HepG2 (cell line): Measurements from ENCODE around the gene MFNG. TPM values are rescaled to one million over a fixed set of nuclear protein-coding genes. Genes with fewer than 3 reads are reported as not detected.

ENCODE experiments used
- AKNA ChIP-seq: sonication (generic); formaldehyde crosslinking; IDR thresholded peaks from 2 replicates; pipeline ENCODE4 v1.4.0; 2020; ENCODE audit warnings: missing genetic modification reagents, borderline replicate concordance
- CAMTA2 ChIP-seq: sonication (generic); formaldehyde crosslinking; IDR thresholded peaks from 2 replicates; pipeline ENCODE4 v1.4.0; 2020; ENCODE audit warnings: mild to moderate bottlenecking, missing genetic modification reagents, borderline replicate concordance
- EEA1 ChIP-seq: sonication (generic); formaldehyde crosslinking; IDR thresholded peaks from 2 replicates; pipeline ENCODE4 v1.5.1; 2020; ENCODE audit warnings: mild to moderate bottlenecking, missing genetic modification reagents, borderline replicate concordance
- FOXO1 ChIP-seq: sonication (generic); formaldehyde crosslinking; IDR thresholded peaks from 2 replicates; pipeline ENCODE4 v1.4.0; 2020; ENCODE audit warnings: missing genetic modification reagents
- GLMP ChIP-seq: sonication (generic); formaldehyde crosslinking; IDR thresholded peaks from 2 replicates; pipeline ENCODE4 v1.9.0; 2021; ENCODE audit warnings: missing genetic modification reagents, mild to moderate bottlenecking, borderline replicate concordance
- HIC2 ChIP-seq: sonication (generic); formaldehyde crosslinking; IDR thresholded peaks from 2 replicates; pipeline ENCODE4 v1.9.0; 2022; ENCODE audit warnings: low read depth, missing genetic modification reagents
- HNRNPK ChIP-seq: fragments of 200-400 bp; formaldehyde crosslinking; IDR thresholded peaks from 2 replicates; pipeline ENCODE4 v1.6.1; 2018; ENCODE audit warnings: low read length, low read depth, moderate library complexity, mild to moderate bottlenecking; ENCODE audit not compliant: poor library complexity, severe bottlenecking
- MAFF ChIP-seq: IDR thresholded peaks from 2 replicates; pipeline ENCODE4 v1.6.1; 2011; ENCODE audit warnings: low read depth, low read length, improper control_type of control experiment
- MTF1 ChIP-seq: sonication (generic); formaldehyde crosslinking; IDR thresholded peaks from 2 replicates; pipeline ENCODE4 v1.5.0; 2020; ENCODE audit warnings: missing genetic modification reagents
- NR2F1 ChIP-seq, 2 experiments: fragments of 450-650 bp in 1 of 2; formaldehyde crosslinking in 1 of 2; IDR thresholded peaks; 2 replicates each; pipeline versions ENCODE4 v1.5.0 to v1.6.1; 2016 to 2020; ENCODE audit warnings: mild to moderate bottlenecking in 1 of 2, missing compliant biosample characterization in 1 of 2, missing genetic modification reagents in 1 of 2, moderate library complexity in 1 of 2
- NR3C1 ChIP-seq: sonication (generic); formaldehyde crosslinking; IDR thresholded peaks from 2 replicates; pipeline ENCODE4 v1.4.0; 2020; ENCODE audit warnings: missing genetic modification reagents
- RFX1 ChIP-seq: fragments of 450-650 bp; IDR thresholded peaks from 2 replicates; pipeline ENCODE4 v1.6.1; 2017
- SAP130 ChIP-seq: IDR thresholded peaks from 2 replicates; pipeline ENCODE4 v1.6.1; 2016; ENCODE audit warnings: low read depth
- TFDP2 ChIP-seq: sonication (generic); formaldehyde crosslinking; IDR thresholded peaks from 2 replicates; pipeline ENCODE4 v1.4.0; 2020; ENCODE audit warnings: missing genetic modification reagents
- ZFP36 ChIP-seq: fragments of 150-350 bp; IDR thresholded peaks from 2 replicates; pipeline ENCODE4 v1.6.1; 2018; ENCODE audit warnings: borderline replicate concordance, low read length, low read depth; ENCODE audit not compliant: partially characterized antibody
- ZNF558 ChIP-seq: sonication (generic); formaldehyde crosslinking; IDR thresholded peaks from 2 replicates; pipeline ENCODE4 v1.9.0; 2022; ENCODE audit warnings: mild to moderate bottlenecking, missing genetic modification reagents, borderline replicate concordance
- ZNF572 ChIP-seq: sonication (generic); formaldehyde crosslinking; IDR thresholded peaks from 2 replicates; pipeline ENCODE4 v1.5.1; 2020; ENCODE audit warnings: mild to moderate bottlenecking, missing genetic modification reagents
- ZNF580 ChIP-seq: IDR thresholded peaks from 2 replicates; pipeline ENCODE4 v1.6.1; 2016; ENCODE audit warnings: low read depth, borderline replicate concordance
- ZNF703 ChIP-seq: sonication (generic); formaldehyde crosslinking; IDR thresholded peaks from 2 replicates; pipeline ENCODE4 v1.5.1; 2020; ENCODE audit warnings: missing genetic modification reagents, mild to moderate bottlenecking, moderate library complexity, borderline replicate concordance
- ZNF816 ChIP-seq: sonication (generic); formaldehyde crosslinking; IDR thresholded peaks from 2 replicates; pipeline ENCODE4 v1.8.0; 2022; ENCODE audit warnings: missing genetic modification reagents, mild to moderate bottlenecking, borderline replicate concordance
- polyA plus RNA-seq, 8 experiments: library from polyadenylated mRNA; depleted of rRNA in 3 of 8; stranded (reverse) in 7 of 8; unstranded in 1 of 8; fragments of >200 nt; fragmentation: Illumina TruSeq in 4 of 8; extraction: Trizol in 4 of 8; gene quantifications; 2 replicates each; pipeline versions ENCODE4 v1.2.1 to v1.2.3, GENCODE V29; 2011 to 2016; ENCODE audit warnings: low read depth in 4 of 8, missing spikeins in 1 of 8, mixed read lengths in 1 of 8; ENCODE audit not compliant: insufficient read depth in 1 of 8
- total RNA-seq, 5 experiments: library from RNA; depleted of rRNA; stranded (reverse); fragments of >200 nt; fragmentation: Illumina TruSeq; extraction: Trizol; gene quantifications; 2 replicates each; pipeline ENCODE4 v1.2.3, GENCODE V29; 2016; ENCODE audit warnings: low read depth in 1 of 5

The MFNG gene
- total and polyA plus RNA-seq, 2 of the 13 experiments (the other 11 are each of a cell fraction or from before 2014, with no cell fraction given) = 1.0 to 11.7 TPM

GRCh38 chr22:37518509-37519267 lies 32.5 kb upstream of the MFNG start (continued):
- TF ChIP-seq EEA1 (CRISPR knock-in tag) (peak; percentile 21; the same call in 1 of the 2 replicates), NR2F1 (CRISPR knock-in tag; IDR thresholded peaks at IDR 0.05) (no peak), ZNF703 (CRISPR knock-in tag) (peak; percentile 19; the same call in 1 of the 2 replicates), MTF1 (CRISPR knock-in tag) (no peak), ZNF558 (CRISPR knock-in tag) (no peak), ZNF572 (no peak), FOXO1 (CRISPR knock-in tag) (no peak), ZNF580 (no peak; the same call in 1 of the 2 replicates), AKNA (CRISPR knock-in tag) (no peak), CAMTA2 (CRISPR knock-in tag) (no peak; the same call in 1 of the 2 replicates), MAFF (no peak), NR3C1 (CRISPR knock-in tag) (no peak), TFDP2 (CRISPR knock-in tag) (no peak), ZNF816 (CRISPR knock-in tag) (peak; percentile 18; the same call in 1 of the 2 replicates), SAP130 (CRISPR knock-in tag) (no peak; the same call in 1 of the 2 replicates), HIC2 (CRISPR knock-in tag) (0 out of 2 replicates have a peak, but pooled peaks have one; percentile 25), RFX1 (no peak), ZFP36 (no peak), HNRNPK (no peak), GLMP (CRISPR knock-in tag) (no peak)
